ENCODE results near the gene UTP4. TPM values are rescaled to one million over a fixed set of nuclear protein-coding genes. Genes with fewer than 3 reads are reported as not detected.

Gene UTP4
- polyA plus RNA-seq, 3 donors: 57.3 to 69.2 (median 59.6) TPM

- no peak for DNase-seq (ENCODE audit: extremely low read depth in 1 of 11, low read depth in 9 of 11, low spot score in 4 of 11)
These were observed 57.7 kb downstream of the UTP4 start for GRCh38 chr16:69190046-69190588.

DNA sequence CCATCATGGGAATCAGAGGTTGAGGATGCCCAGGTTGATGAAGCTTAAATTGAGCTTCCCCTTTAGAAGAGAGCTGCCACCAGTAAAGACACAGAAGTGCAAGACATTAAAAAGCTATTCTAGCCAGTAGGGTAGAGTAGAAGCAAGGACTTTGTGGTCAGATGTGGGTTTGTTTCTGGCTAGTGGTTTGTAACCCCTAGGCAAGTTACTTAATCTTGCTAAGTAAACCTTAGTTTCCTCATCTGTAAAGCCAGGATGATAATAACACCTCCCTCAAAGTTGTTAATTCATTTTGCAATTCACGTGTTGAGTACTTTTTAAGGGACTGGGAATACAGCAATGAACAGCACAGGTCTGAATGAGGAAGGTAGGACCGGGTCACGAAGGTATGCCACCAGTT is 58.1 kb downstream of the UTP4 start:
- no peak for DNase-seq (ENCODE audit: extremely low read depth in 1 of 11, low read depth in 9 of 11, low spot score in 4 of 11)

DNA sequence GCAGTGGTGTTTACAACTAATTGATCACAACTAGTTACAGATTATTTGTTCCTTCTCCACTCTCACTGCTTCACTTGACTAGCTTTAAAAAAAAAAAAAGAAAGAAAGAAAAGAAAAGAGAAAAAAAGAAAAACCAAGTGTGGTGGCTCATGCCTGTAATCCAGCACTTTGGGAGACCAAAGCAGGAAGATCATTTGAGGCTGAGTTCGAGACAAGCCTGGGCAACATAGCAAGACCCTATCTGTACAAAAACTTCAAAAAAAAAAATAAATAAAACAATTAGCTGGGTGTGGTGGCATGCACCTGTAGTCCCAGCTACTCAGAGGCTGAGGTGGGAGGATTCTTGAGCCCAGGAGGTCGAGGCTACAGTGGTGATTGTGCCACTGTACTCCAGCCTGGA is 58.7 kb downstream of the UTP4 start:
- DNase-seq (ENCODE audit: extremely low read depth in 1 of 11, low read depth in 9 of 11, low spot score in 4 of 11): no peak

GRCh38 chr16:69193855-69194254 is 61.4 kb downstream of the UTP4 start:
- no peak for DNase-seq (ENCODE audit: extremely low read depth in 1 of 11, low read depth in 9 of 11, low spot score in 4 of 11)

DNA sequence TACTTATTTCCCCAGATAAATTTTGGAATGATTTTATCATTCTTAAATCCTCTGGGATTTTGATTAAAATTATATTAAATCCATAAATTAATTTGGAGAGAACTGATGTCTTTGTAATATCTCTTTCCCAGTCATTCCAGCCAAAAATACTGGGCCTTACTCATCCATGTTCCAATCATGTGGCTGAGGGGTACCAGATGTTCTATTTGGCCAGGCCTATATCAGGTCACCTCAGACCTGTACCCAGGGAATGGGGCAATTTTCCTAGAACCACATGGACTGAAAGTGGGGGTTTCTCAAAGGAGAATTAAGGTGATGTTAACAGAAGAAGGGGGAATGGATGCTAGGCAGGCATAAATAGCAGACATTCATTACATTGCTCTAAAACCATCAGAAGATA is 62.0 kb downstream of the UTP4 start:
- no peak for DNase-seq (ENCODE audit: extremely low read depth in 1 of 11, low read depth in 9 of 11, low spot score in 4 of 11)

- no peak for DNase-seq (ENCODE audit: extremely low read depth in 1 of 11, low read depth in 9 of 11, low spot score in 4 of 11)
These were observed 63.0 kb downstream of the UTP4 start for GRCh38 chr16:69195369-69196029.

DNA sequence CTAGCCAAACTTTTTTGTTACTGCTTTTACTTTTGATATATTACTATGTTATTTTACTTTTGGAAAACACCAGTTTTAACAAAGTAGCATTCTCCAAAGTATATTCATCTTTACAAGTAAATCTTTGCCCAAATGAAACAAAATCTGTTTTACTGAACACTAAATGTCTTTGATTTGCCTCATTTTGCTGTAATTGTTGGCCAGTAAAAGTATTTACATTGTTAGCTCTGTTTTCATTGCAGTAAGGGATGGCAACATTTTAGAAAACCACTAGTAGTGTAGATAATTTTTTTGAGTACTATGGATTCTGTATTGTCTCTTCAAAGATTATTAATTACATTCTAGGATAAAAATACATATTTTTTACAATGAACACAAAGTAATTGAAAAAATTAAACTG is 65.1 kb downstream of the UTP4 start:
- no peak for DNase-seq (ENCODE audit: extremely low read depth in 1 of 11, low read depth in 9 of 11, low spot score in 4 of 11)

DNA sequence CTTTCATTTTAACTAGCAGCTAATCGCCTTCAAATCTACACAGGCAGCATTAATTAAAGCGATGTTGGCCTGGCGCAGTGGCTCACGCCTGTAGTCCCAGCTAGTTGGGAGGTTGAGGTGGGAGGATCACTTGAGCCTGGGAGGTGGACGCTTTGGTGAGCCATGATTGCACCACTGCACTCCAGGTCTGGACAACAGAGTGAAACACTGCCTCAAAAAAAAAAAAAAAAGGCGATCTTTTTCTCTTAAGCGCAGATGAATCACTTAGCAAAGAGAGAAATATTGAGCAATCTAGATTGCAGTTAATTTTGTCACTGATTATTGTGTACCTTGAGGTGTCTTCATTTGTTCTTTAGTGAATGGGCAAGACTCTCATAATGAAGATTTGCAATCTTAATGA is 66.9 kb downstream of the UTP4 start:
- DNase-seq (ENCODE audit: extremely low read depth in 1 of 11, low read depth in 9 of 11, low spot score in 4 of 11): no peak

DNA sequence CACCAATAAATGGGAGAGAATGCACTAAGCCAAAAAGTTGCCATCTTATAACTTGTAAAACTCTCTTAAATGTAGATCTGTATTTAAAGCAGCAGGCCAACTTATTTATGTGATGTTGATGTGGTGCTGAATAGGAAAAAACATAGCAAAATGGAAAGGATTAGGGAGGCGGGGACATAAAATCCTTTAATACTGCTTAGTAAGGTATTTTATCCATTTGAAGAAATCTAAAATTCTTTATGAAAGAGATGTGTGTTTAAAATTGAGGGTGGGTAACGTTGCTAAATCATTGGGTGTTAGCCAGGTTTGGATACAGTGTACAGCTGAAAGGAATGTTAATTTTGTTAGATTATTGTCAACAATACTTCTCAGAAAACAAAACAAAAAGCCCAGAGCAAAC is 68.8 kb downstream of the UTP4 start:
- DNase-seq (ENCODE audit: extremely low read depth in 1 of 11, low read depth in 9 of 11, low spot score in 4 of 11): no peak

- DNase-seq (ENCODE audit: extremely low read depth in 1 of 11, low read depth in 9 of 11, low spot score in 4 of 11): no peak
These were observed 69.3 kb downstream of the UTP4 start for GRCh38 chr16:69201787-69202186.

GRCh38 chr16:69204172-69204571 is 71.7 kb downstream of the UTP4 start:
- no peak for DNase-seq (ENCODE audit: extremely low read depth in 1 of 11, low read depth in 9 of 11, low spot score in 4 of 11)

DNA sequence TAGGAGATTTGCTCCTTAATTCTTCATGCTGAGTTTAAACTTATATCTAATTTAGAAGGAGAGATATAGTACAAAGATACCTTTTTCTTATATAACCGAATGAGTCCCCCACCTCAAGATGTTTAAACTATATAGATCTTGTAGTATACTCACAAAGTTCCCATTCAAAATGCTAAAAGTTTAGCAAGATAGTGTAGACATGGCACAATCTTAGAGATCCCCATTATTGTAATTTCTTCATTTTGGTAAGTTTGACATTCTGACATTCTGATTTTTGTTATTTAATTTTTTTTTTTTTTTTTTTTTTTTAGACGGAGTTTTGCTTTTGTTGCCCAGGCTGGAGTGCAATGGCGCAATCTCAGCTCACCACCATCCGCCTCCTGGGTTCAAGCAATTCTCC is 77.3 kb downstream of the UTP4 start:
- DNase-seq (ENCODE audit: extremely low read depth in 1 of 11, low read depth in 9 of 11, low spot score in 4 of 11): no peak

DNA sequence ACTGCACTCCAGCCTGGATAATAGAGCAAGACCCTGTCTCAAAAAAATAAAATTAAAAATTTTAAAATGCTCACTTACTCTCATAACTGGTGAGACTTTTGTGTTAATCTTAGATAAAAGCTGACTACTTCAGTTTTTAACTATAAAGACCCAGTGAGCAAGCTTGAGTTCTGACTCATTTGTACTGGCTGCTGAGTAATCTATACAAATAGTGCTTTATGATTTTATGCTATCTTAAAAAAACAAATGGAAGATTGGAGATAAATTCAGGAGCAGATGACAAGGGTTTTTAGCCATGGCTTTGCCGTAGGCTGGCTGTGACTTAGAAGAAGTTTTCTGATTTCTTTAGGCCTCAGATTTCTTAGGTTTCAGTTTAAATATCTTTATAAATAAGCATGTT is 85.0 kb downstream of the UTP4 start:
- DNase-seq (ENCODE audit: extremely low read depth in 1 of 11, low read depth in 9 of 11, low spot score in 4 of 11): no peak

Other genes with a start within 250 kb of the UTP4 start
- 1 to 10 TPM; 2.9 to 4.1 (median 3.1) TPM for gene HAS3, start 27.0 kb upstream of the UTP4 start, polyA plus RNA-seq (ENCODE audit: insufficient read length in 3 of 3)
- gene CHTF8, start 61 bp upstream of the UTP4 start, polyA plus RNA-seq (ENCODE audit: insufficient read length in 3 of 3): 100 to 1,000 TPM; 143 to 177 (median 160) TPM
- 10 to 100 TPM; 11.5 to 13.2 (median 12.9) TPM for gene SNTB2, start 54.5 kb downstream of the UTP4 start, polyA plus RNA-seq (ENCODE audit: insufficient read length in 3 of 3)
- gene VPS4A, start 178.7 kb downstream of the UTP4 start, polyA plus RNA-seq (ENCODE audit: insufficient read length in 3 of 3): 10 to 100 TPM; 43.1 to 52.5 (median 47.6) TPM
- 1 to 10 TPM; 3.6 to 7.6 (median 5.6) TPM for gene PDF, start 197.9 kb downstream of the UTP4 start, polyA plus RNA-seq (ENCODE audit: insufficient read length in 3 of 3)
- gene COG8, start 206.9 kb downstream of the UTP4 start, polyA plus RNA-seq (ENCODE audit: insufficient read length in 3 of 3): 10 to 100 TPM; 31.8 to 35.8 (median 32.8) TPM
- 10 to 100 TPM; 29.5 to 39.7 (median 33.1) TPM for gene NIP7, start 207.1 kb downstream of the UTP4 start, polyA plus RNA-seq (ENCODE audit: insufficient read length in 3 of 3)
- gene TMED6, start 219.1 kb downstream of the UTP4 start, polyA plus RNA-seq (ENCODE audit: insufficient read length in 3 of 3): 1 to 10 TPM; 2.7 to 3.9 (median 3.0) TPM

Measured in renal cortex interstitium (tissue), 11 donors.